Fibroblast of skin of left quadriceps (primary cell): ENCODE measurements around the gene CHAF1B.
A peak's percentile ranks its signal among the peaks of the same experiment; 100 is the strongest.
"Not testable (repeated sequence)": the region's sequence is repeated elsewhere in the genome, so short reads cannot be mapped to it uniquely, and the experiment has no call there.

Experiments used
- DNase-seq, 2 experiments: peaks; one replicate each; pipeline ENCODE4 v3.0.0-alpha.2; 2013; ENCODE audit warnings: low read depth in 2 of 2

The CHAF1B gene

DNA sequence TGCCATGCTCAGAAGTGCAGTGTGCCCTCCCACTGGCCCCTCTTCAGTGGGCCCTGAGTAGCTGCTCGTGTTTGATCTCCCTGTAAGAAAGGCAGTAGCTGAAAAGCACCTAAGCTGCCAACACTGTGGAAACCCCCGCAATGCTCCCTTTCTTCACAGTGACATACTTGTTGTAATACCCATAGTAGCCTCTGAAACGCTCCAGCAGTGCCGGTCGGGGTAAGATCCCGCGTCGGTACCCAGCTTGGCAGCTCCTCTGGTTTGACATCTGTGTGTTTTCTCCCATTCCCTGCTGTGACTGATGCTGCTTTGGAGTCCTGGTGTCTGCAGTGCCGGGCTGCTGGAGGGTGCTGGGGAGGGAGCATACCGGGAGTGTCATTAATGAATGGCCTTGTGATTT, 3.6 kb downstream of the CHAF1B start:
- no peak for DNase-seq

DNA sequence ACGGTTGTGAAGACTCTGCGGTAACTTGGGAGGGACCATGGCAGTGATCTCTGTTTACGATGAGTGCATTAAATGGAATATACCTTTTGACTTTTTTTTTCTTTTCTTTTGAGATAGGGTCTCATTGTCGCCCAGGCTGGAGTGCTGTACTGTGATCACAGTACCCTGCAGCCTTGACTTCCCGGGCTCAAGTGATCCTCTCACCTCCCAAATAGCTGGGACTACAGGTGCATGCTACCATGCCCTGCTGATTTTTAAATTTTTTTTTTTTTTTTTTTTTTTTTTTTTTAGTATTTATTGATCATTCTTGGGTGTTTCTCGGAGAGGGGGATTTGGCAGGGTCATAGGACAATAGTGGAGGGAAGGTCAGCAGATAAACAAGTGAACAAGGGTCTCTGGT, 6.5 kb downstream of the CHAF1B start:
- DNase-seq: not testable (repeated sequence)

DNA sequence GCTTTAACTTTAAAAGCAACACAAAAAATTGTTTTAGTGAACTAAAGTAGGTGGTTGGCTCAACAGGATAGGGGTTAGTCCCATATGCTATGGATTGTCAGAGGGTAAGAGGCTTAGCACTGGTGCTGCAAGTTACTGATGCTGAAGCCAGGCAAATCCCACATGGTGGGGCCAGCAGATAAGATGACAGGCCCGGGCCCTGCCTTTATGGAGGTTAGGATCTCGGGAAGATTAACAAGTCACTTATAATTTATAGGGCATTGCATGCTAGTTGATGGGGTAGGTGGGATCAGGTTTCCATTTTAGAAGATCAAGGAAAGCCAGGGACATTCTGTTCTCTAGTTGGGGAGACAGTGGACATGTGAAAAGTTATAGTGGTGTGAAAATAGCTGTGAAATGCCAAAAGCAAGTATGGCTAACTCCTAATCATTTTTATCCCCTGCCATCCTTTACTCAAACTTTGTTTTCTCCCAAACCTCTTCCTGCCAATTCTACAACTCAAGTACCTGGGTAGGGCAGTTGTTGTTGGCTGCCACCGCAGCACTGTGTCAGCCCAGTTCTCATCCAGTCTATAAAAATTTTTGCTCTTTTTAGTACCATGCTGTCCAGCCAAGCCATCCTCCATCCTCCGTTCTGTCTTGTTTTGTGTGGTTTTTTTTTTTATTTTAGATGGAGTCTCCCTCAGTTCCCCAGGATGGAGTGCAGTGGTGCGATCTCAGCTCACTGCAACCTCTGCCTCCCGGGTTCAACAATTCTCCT, 10.3 kb downstream of the CHAF1B start:
- DNase-seq: no peak

DNA sequence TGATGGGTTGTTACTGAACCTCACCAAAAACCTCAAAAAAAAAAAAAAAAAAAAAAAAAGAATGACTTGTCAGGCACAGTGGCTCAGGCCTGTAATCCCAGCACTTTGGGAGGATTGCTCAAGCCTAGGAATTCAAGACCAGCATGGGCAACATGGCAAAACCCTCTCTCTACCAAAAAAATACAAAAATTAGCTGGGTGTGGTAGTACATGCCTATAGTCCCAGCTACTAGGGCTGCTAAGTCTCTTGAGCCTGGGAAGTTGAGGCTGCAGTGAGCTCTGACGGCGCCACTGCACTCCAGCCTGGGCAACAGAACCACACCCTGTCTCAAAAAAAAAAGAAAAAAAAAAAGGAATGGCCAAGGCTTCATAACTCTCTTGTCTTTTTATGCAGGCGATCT, 11.1 kb downstream of the CHAF1B start:
- no peak for DNase-seq

DNA sequence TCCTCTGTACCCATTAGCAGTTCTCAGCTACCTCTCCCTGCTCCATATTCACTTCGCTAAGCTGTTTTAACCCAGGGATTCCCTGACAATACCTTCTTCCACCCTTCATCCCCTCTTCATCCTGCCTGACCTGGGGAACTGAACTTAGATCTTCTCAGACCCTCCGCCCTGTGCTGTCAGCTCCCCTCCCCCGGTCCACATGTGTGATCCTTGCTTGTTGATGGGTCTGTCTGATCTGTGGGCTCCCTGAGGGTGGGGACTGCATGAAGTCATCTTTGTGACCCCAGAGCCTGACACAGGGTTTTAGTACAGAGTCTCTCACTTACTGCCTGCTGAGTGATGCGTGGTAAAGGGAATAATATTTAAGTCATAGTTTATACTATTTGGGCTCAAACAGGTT, 11.8 kb downstream of the CHAF1B start:
- DNase-seq: no peak

DNA sequence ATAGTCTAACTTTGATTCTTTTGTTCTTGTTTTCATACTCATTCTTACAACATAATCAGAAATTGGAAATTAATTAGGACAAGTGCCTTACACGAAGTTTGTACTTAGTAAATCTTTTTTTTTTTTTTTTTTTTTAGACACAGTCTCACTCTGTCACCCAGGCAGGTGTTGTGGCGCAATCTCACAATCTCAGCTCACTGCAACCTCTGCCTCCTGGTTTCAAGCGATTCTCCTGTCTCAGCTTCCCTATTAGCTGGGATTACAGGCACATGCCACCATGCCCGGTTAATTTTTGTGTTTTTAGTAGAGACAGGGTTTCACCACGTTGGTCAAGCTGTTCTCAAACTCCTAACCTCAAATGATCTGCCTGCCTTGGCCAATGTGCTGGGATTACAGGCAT, 12.4 kb downstream of the CHAF1B start:
- no peak for DNase-seq

DNA sequence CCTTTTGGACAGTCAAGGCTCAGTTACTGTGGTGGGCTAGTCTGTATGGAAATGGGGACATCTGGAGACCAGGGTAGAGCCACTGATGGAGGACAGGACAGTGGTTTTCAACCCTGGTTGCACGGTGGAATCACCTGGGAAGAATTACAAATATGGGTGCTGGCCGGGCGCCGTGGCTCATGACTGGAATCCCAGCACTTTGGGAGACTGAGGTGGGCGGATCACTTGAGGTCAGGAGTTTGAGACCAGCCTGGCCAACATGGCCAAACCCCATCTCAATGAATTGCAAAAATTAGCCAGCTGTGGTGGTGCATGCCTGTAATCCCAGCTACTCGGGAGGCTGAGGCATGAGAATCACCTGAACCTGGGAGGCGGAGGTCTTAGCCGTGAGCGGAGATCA, 14.5 kb downstream of the CHAF1B start:
- DNase-seq: not testable (repeated sequence)

DNA sequence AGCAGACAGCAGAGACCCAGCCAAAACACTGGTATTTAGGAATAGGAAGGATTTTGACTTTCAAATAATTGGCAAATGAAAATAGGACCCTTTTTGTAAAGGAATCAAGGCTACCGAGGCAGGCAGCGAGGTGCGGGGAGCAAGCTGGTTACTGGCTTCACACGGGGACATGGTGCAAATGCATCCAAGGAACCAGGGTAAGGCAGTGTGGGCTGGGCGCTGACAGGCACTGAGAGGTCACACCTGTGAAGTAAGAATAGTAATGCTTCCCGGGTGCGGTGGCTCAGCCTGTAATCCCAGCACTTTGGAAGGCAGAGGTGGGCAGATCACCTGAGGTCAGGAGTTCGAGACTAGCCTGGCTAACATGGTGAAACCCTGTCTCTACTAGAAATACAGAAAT, 15.5 kb downstream of the CHAF1B start:
- no peak for DNase-seq

DNA sequence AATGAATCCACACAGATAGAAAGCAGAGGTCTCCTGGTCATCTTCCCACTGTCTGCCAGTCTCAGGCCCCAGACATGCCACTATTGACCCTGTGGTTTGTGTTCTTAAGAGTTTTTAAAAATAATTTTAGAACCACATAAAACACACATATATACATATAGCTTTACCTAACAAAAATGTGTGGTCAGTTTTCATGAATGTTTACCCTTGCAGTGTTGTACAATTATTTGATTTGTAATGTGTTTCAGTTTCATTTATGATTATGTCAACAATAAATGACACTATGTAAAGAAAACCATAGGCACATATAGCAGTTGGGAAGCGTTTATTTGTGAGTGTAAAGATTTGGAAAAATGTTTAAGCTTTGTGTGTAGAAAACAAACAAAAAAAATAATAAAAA, 17.1 kb downstream of the CHAF1B start:
- DNase-seq: no peak

DNA sequence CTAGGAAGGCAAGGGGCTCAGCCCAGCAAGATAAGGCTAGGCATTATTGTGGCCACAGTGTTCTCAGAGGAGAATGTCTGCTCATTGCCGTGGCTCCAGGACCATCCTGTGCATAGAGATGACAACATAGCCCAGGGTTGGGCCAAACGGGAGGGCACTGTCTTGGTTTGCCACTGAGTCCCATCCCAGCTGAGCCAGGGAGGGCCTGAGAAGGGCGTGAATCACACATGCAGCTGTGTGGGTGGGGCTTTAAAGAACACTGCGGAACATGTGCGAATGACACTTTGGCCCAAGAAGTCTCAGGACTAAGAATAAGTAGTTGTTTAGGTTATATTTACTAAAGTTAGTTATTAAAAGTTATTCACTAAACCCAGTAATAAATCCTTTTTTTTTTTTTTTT, 18.5 kb downstream of the CHAF1B start:
- no peak for DNase-seq

DNA sequence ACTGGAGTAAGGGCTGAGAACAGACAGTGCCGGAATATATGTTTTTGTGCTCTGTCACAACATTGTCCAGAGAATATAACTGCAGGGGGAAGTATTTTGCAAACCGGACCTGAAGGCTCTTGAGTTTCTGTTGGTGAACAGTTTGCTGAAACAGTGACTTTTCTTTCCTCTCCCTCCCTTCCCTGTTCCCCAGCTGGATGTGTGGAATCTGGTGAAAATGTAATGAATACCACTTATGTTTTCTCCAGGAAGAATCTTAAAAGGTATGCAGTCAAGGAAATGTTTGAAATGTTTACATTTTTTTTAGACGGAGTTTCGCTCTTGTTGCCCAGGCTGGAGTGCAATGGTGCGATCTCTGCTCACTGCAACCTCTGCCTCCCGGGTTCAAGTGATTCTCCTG, 23.4 kb downstream of the CHAF1B start:
- no peak for DNase-seq

DNA sequence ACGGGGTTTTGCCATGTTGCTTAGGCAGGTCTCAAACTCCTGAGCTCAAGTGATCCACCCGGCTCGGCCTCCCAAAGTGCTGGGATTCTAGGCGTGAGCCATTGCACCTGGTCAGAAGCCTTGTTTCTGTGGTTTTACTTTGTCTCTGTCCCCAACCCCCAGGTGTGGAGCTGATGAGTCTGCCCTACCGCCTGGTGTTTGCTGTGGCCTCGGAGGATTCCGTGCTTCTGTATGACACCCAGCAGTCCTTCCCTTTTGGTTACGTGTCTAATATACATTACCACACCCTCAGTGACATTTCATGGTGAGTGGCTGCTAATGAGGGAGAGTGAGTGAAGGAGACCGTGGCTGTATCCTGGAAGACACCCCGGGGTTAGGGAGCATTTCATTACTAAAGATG, 26.1 kb downstream of the CHAF1B start:
- DNase-seq: no peak

DNA sequence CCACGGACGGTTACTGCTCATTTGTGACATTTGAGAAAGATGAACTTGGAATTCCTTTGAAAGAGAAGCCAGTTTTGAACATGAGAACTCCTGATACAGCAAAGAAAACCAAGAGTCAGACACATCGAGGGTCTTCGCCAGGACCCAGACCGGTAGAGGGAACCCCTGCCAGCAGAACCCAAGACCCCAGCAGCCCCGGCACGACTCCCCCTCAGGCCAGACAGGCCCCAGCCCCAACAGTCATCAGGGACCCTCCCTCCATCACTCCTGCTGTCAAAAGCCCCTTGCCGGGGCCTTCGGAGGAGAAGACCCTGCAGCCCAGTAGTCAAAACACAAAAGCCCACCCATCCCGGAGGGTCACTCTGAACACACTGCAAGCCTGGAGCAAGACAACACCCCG, 27.7 kb downstream of the CHAF1B start:
- DNase-seq: no peak

DNA sequence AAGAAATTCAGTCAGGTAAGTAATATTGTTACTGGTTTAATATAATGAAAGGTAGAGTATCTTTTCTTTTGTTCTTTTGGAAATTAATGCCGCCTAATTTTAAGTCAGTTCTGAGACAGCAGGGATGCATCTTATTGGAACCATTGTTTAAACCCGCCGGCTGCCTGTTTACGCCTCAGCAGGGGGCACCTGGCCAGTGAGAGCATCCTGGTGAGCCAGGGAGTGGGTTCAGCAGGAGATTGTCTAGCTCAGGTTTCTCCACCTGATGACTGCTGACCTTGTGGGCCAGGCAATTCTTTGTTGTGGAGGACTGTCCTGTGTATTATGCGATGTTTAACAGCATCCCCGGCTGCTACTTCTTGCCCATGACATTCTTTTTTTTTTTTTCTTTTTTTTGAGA, 30.2 kb downstream of the CHAF1B start:
- no peak for DNase-seq

DNA sequence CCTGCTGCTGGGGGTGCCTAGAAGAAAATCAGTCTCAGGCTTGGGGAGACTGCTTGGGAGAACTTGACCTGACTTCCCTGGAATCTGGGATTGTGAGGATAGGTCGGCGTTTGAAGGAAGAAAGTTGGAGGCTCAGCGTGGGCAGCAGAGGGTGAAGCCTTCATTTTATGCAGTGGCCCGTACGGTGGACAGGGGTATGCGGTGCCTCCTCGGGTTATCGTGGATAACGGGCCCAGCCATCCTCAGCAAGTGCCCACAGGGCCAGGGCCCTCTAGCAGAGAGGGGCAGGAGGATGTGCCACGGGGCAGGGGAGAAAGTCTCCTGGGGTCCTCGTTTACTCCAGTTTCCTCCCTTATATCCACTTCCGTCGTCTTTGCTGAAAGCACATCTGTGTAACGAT, 34.0 kb downstream of the CHAF1B start:
- no peak for DNase-seq

DNA sequence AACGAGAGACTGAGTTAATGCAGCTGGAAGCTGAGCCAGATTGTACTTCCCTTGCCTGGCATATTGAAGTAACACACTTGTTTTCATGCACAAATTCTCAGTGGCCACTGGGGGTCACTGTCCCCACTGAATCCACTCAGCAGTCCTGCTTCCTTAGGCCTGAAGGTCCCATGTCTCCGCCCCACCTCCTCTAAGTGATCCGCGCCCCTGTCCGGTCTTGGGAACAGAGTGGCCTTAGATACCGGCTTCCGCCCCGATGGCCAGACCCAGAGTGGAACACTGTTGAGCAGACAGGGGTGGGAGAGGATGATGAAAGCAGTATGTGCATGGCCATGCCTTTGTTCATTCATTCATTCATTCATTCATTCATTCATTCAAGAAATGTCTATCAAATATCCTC, 34.8 kb downstream of the CHAF1B start:
- DNase-seq: peak; percentile 54 to 61

DNA sequence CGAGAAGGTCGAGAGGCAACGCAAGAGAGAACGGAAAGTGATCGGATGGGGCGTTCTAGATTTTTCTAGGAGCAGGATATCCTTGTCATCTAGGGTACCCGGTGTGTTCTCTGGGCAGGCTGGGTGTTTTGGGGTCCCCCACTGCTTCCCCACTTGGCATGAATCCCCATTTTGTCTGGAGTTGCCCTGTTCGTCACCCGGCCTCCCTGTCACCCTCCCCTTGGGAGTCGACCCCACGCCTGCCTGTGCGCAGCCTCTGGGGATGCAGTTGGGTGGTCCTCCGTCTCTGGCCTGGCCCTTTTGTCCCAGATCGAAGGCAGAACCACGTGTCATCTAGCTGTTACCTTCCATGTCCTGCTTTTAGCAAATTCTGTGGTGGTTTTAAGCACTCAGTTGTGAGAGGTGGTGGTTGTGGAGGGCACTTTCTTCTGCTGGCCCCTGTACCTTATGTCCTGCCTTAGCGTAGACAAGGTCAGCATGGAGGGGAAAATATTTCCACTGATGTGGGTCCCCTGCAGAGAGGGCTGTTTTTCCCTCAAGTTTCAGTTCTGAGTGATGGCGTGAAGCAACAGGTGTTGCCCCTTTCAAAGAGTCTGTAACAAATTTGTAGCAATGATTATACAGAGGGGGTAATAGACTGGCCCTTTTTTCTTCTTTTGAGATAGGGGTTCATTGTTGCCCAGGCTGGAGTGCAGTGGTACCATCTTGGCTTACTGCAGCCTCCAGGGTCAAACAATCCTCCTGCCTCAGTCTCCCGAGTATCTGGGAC, 35.6 kb downstream of the CHAF1B start:
- no peak for DNase-seq

DNA sequence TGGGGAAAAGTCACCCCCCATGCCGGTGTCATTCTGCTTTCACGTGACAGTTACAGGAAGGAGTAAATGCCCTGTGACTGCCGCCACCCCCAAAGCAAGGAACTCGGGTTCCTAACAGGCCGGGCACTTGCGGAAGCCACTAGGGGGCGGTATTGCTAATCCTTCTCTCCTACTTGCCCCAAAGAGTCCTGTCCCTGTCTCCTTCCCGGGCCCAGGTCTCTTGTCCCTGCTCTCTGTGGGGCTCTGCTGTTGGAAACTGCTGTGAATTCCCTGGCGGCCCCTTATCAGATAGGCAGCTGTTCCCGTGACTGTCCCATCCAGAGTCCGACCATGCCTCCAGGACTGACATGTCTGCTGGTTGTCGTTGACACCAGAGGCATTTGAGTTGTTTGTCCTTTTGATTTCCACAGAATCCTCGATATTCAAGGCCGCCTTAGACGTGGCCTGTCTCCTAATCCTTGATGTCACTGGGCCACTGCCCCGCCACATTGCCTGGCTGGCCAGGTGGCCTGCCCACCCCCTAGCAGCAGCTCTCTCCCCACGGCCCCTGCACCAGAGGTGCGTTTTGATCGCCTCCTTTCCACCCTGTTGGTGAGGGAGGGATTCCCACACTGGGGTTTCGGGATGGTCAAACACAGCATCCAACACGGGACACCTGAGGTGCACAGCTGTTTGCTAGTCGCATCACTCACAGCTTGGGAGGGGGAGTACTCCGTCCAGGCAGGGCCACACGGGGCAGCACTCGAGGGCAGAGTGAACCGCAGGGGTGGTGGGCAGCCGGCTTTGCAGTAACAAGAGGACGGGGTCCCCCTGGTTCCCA, 37.3 kb downstream of the CHAF1B start:
- DNase-seq: peak in 1 of 2 experiments; percentile 18

DNA sequence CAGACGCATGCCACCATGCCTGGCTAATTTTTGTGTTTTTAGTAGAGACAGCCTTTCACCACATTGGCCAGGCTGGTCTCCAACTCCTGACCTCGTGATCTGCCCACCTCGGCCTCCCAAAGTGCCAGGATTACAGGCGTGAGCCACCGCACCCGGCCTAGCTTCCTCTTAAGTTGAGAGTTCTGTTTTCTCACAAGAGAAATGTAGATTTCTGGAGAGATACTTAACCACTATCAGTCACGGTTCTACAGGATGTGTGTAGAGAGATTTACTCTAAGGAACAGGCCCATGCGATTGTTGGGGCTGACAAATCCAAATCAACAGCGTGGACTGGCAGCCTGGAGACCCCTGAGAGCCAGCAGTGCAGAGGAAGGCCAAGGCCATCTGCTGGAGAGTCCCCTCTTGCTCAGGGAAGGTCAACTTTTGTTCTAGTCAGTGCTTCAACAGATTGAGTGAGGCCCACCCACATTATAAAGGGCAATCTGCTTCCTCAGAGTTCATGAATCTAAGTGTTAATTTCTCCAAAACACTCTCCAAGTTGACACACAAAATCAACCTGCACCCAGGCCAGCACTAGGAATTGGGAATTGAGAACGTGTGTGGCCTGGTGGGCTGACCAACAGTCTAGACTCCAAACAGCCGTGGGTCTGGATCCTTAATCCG, 38.7 kb downstream of the CHAF1B start:
- no peak for DNase-seq

DNA sequence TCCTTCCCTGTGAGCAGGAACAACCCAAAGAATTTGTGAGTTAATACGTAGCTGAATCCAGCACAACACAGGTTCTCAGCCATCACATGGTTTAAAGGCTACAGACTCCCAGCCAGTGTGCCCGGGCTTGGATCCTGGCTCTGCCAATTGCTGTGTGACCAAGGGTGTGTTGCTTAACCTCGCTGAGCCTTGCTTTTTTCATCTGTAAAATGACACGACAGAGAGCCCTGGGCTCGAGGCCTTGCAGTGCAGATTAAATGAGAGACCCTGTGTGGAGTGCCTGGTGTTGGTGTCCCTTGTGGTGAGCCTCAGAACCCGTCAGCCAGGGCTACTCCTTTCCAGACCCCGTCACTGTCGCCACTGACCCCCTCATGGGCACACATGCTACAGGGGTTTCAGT, 39.4 kb downstream of the CHAF1B start:
- DNase-seq: no peak

DNA sequence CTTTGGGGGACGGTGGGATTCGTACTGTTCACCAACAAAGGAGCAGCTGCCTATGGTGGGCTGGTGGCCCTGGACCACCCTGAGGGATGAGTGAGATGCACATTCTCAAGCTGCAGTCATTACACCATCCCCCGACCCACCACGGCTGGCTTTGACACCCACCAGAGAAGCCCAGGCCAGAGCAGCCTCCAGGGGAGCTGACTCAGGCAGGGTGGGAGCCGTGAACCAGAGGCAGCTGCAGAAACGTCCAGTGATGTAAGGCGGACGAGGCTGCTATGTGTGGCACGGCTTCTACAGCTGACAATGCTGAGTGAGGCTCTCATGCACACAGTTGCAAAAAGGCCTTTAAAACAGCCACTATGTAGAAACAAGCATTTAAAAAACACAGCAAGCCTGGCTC, 40.1 kb downstream of the CHAF1B start:
- DNase-seq: peak in 1 of 2 experiments; percentile 16

DNA sequence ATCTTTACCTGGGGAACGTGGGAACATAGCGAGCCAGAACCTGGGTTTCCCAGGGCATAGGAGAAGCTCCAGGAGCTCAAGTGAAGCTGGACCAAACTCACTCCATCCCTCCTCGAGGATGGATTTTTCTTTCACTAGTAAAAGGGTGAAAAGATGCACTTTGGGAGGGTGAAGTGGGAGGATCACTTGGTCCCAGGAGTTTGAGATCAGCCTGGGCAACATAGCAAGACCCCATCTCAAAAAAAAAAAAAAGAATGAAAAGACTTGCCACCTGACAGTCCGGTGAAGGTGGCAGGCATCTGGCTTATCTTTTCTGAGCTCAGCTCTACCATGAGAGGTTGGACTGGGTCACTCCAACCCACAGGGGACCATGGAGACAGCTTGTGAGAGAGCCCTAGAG, 42.3 kb downstream of the CHAF1B start:
- DNase-seq: no peak
